ENCODE data around the gene PHLPP1.
A peak's percentile ranks its signal among the peaks of the same experiment; 100 is the strongest.

The PHLPP1 gene

DNA sequence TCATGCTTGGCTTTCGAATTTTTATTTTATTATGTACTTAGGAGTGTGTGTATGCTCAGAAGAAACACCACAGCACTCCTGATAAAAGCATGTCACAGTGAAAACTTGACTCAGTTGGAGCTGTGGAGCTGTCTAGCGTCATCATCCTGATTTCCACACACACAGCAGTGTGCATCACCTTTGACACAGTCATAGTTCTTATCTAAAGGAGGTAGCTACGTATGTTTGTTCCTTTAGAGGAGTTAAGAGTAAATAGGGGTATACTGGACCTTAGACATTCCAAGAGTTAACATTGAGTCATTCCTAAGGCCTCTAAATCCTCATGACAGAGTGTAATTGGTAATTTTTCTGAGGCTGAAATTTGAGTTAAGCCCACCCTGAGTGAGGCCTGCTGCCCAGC lies 96.9 kb downstream of the PHLPP1 start:
- DNase-seq = no peak

GRCh38 chr18:62812876-62813275 lies 97.5 kb downstream of the PHLPP1 start:
- DNase-seq = no peak

GRCh38 chr18:62814132-62814759 lies 98.9 kb downstream of the PHLPP1 start:
- no peak for DNase-seq

GRCh38 chr18:62825382-62825781 lies 110.0 kb downstream of the PHLPP1 start:
- DNase-seq = no peak

DNA sequence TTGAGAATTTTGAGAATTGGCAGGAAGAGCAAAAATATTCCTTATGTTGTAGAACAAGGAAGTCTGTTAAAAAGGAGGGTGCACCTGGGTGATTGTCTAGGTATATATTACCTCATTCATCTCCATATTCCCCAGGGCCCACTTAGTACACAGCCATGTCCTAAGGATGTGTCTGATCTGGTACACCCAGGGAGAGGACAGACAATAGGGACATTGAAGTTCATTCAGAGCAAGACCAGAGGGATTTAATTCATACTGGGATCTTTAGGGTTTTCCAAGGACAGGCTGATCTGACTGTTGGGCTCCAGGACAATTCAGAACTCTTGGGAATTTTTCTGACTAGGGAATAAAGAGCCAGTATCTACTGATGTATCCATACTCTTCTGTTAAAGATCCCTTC lies 112.1 kb downstream of the PHLPP1 start:
- no peak for DNase-seq

- DNase-seq = no peak
Measured at GRCh38 chr18:62828091-62828640, 112.8 kb downstream of the PHLPP1 start.

GRCh38 chr18:62828852-62829251 lies 113.5 kb downstream of the PHLPP1 start:
- DNase-seq = no peak

DNA sequence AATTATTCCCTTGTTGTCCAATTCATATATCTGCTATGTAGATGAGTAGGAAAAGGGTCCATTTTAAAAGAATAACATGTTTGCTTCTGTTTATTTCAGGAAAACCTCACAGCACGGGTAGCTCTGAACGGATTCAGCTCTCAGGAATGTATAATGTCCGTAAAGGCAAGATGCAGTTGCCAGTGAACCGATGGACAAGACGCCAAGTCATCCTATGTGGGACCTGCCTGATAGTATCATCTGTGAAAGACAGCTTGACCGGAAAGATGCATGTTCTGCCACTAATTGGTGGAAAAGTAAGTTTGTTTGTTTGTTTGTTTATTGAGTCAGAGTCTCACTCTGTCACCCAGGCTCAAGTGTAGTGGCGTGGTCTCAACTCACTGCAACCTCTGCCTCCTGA lies 114.6 kb downstream of the PHLPP1 start:
- no peak for DNase-seq

GRCh38 chr18:62832282-62832681 lies 116.9 kb downstream of the PHLPP1 start:
- no peak for DNase-seq

DNA sequence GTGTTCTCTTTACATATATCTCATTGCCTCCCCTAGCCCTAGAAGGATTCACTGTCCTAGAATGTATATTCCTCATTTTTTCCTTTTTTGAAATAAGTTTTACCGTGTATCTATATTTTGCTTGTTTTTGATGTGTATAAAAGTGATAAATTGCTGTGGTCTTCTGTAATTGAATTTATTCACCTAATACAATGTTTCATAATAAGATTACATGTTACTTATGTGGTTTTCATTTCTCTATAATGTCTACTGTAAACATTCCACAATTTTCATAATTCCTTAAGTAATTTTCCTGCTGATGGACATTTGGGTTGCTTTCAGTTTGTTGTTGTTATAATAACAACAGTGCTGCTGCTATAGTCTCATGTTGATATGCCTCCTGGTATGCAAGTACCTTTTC lies 118.2 kb downstream of the PHLPP1 start:
- DNase-seq = no peak

DNA sequence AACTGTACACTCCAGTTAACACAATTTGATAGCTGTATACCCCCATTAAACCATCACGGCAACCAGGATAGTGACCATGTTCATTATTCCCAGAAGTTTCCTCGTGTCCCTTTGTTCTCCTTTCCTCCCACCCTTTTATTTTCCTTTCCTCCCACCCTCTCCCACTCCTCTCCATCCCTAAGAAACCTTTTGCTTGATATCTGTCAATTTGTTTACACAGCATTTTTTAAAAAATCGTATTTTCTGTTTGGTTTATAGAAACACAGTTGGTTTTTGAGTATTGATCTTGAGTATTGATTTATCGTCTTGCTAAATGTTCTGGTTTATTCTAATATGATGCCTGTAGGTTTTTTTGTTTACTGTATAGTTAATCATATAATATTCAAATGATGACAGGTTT lies 119.4 kb downstream of the PHLPP1 start:
- no peak for DNase-seq

- no peak for DNase-seq
Measured at GRCh38 chr18:62837011-62837410, 121.7 kb downstream of the PHLPP1 start.

DNA sequence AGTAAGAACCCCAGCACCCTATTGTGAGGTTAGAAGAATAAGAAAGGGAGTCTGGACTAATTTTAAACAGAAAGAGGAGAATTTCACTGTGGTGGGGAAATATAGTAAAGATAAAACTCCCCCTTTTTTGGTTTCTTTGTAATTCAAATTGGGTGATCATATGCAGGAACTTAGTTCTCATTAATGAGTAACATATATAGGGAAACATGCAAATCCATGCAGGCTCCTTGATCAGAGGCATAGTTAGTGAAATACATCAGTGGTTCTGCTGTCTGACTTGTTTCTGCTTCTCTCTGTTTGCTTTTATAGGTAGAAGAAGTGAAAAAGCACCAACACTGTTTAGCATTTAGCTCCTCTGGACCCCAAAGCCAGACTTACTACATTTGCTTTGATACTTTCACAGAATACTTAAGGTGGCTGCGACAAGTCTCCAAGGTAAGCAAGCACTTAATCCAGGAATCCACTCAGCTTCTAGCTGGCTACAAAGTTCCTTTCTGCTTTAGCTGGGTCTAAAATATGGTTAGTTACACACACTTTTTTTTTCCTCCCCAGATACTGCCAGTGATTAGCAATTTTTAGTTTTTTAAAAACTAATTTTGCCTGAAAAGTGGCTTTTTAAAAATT lies 123.2 kb downstream of the PHLPP1 start:
- no peak for DNase-seq

DNA sequence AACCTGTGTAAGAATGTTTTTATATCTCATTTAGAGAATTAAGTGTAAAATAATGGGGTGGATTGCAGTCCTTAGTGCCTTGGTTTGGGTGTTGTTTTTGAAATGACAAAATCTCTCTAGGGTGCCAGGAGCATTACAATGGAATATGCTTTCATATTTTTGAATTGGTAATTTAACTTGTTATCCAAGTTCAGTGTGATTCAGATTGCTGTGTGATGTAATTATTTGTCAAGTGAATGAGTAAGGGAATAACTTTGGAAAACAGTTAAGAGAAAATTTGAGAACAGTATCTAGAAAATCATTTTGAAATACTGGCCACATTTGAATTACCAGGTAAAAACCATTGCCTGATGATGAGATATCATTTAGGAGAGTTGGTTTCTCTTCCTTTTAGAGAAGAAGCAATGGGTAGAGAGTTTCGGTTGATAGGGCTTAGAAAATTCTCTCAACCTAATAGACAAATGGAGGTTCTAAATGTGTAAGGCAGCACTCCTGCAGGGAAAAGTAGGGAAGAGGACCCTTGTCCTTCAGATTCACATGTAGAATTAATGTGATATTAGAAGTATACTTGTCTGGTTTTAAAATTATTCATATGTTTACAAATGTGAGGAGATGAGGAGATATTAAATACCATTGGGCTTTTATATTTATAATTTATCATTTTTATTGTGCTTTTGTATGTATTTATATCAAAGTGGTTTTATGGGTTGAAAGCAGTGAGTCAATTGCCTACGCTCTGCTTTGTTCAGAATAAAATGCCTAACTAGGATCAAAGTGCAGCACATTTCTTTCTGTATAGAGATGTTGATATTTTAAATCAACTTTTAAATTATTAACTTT lies 124.8 kb downstream of the PHLPP1 start:
- no peak for DNase-seq

GRCh38 chr18:62841405-62841804 lies 126.1 kb downstream of the PHLPP1 start:
- DNase-seq = no peak

GRCh38 chr18:62842898-62843297 lies 127.6 kb downstream of the PHLPP1 start:
- DNase-seq = no peak

DNA sequence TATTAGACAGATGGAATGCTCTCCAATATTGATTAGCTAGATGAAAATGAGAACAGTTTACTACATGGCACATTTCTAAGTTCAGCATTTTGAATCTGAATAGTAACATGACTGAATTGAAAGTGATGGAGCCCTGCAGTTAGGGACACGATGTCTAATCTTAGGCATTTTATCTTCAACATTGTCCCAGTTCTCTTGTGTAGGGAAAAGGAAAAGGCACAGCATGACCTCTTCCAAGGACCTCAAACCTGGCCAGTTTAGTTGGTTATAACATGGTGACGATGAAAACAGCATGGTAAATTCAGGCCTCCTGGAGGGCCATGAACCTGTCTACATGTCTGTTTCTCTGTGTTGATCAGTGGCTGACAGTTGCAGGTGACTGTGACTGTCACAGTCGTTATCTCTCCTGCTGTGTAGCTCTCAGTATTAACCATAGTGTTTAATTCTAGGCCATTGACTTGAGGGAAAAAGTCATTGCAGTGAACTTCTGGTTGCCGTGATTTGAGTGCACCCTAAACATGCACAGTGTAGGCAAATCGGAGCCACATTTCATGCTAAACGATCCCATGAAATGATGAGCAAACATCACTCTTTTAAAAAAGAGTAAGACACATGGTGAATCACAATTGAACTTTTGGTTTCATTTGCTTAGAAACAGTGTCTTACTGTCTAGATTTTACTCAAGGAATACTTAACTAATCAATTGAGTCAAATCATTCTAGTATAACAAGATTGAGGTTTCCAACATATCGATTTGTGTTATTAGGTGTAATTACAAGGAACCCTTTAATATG lies 129.7 kb downstream of the PHLPP1 start:
- DNase-seq = peak; percentile 47

DNA sequence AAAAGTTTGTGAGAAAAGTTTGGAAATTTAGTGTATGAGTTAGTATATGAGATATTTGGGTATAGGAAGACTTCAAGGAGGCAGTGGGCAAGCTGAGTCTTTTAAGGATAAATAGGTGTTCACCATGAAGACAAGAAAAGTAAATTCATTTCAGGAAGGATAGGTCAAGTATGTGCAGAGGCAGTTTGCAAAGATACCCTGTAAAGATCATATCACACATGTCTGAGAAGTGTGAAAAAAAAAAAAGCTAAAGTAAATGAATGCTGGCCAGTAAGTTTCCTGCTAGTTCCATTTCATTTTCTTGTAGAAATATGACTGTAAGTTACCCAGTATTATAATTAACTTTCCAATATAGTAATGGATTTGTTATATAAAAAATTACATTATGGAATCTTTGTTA lies 131.0 kb downstream of the PHLPP1 start:
- no peak for DNase-seq

GRCh38 chr18:62847081-62847480 lies 131.7 kb downstream of the PHLPP1 start:
- no peak for DNase-seq

DNA sequence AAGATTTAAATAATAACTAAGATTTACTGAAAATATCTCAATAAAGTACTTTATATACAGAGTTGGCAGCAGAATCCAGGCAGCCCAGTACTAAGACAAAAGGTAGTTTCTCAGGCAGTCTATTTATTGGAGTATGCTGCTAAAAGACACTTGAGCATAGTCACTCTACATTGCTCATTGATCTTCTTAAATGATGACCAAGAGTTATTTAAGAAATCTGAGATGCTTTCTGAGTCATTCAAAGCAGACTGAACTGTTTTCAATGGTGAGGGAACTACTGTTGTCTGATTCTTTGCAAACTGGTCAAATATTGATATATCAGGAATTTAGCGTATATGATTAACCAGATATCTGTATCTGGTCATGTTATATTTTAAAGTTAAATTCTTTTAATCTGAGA lies 133.6 kb downstream of the PHLPP1 start:
- no peak for DNase-seq

DNA sequence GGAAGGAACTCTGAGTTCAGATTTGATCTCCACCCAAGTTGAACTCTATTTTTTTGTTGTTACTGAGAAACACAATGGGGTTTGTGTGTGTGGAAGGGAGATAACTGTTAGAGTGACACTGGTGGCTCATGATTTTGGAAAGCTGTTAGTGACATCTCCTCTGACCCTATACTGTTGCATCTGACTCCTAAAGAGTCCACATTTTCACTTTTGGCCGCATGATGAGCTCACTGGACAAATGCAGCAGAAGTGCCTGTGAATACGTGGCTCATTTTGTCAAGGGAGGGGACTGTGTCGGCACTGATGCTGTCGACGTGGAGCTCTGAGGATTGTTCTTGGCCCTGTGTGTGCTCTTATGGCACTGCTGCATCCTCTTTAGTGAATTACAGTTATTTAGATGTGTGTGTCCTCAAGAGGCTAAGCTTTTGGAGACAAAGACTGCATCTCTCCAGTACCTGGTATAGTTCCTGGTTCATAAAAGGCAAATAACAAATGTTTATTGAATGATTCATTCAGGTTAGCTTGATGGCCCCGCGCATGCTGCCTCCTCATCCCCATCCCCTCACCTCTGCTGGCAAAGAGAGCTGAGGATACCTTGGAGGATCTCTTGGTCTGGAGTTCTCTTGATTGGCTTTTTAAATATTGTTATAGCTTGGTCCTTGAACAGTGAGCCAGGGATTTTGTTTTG lies 135.4 kb downstream of the PHLPP1 start:
- DNase-seq = no peak

DNA sequence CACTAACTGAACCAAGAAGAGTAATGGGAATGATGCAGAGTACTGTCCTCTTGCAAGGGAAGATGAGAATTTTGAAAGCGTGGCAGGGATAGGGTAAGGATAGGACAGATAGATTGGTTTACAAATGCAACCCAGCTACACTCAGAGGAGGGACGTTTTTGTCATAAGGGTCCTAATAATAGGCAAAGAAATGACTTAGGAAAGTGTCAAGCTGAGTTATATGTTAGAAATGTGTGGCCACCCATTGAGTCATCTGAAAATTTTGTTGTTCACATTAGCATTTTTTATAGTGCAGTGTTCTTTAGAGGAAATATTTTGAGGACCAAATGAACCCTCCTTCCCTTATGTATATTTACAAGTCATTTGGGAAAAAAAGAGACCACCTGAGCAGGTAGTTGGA lies 137.5 kb downstream of the PHLPP1 start:
- no peak for DNase-seq
